Kasumi-1 (cell line): ENCODE measurements around the gene PIK3C2G.
A peak's percentile ranks its signal among the peaks of the same experiment; 100 is the strongest.
"Not testable (repeated sequence)": the region's sequence is repeated elsewhere in the genome, so short reads cannot be mapped to it uniquely, and the experiment has no call there.

Experiments
- DNase-seq, 2 experiments: peaks; one replicate each; lab custom pipeline; 2025; lab: John Stamatoyannopoulos, UW

The PIK3C2G gene

DNA sequence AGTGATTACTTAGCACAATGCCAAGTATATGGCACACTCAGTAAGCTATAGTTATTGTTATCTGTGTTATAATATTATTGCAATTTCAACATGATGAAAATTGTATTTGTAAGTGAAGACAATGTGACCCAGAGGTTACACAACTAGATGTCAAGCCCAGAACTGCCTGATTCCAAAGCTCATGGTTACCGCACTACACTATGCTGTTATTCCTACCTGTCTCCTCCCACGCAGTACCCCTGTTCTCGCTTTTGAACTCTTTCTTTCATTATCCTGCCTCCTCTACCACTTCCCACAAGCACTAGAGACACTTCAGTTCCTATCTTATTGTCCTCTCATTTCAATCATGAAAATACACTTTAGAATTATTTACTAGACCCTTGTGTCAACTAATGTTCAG lies 383.2 kb downstream of the PIK3C2G start:
- no peak for DNase-seq

DNA sequence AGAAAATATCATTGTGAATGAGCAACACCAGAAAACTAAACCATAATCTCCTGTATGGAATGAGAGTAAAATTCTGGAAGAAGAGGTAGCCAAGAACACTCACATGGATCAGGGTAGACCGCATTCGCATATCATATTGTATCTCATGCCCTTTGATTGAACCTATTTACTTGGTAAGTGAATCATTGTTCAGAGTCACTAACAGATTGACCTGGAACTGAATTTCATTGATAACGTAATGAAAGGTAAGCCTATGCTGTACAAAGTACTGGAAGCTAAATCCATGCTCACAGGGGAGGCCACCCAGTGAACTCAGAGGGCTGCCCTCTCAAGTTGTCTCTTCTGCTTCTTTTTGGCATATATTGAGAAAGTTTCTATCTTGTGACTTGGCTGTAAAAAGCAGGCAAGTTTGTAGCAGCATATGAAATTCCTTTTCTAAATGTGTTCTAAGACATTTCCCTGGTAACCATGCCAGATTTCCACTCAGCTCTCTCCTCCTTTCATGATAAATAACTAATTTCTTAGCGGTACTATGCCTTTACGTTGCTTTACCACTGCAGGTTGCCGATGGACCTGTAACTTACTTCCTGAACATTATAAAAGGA lies 385.1 kb downstream of the PIK3C2G start:
- DNase-seq: no peak

DNA sequence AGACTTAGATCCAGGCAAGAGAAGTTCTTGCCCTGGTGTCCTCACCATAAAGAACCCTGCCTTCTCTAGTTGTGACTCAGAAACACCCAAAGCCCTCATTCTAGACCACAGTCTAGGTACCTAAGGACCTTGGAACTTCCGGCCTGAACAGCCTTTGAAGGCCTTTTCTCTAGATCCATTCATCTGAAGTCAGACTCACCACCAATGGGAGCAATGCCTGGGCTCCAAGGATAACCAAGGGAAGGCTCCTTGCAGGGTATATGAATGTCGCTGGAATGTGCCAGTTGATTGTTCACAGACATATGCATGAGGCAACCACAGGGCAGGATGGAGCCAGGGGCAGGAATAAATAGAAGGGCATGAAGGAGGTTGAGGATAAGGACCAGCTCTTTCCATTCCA lies 390.2 kb downstream of the PIK3C2G start:
- no peak for DNase-seq

DNA sequence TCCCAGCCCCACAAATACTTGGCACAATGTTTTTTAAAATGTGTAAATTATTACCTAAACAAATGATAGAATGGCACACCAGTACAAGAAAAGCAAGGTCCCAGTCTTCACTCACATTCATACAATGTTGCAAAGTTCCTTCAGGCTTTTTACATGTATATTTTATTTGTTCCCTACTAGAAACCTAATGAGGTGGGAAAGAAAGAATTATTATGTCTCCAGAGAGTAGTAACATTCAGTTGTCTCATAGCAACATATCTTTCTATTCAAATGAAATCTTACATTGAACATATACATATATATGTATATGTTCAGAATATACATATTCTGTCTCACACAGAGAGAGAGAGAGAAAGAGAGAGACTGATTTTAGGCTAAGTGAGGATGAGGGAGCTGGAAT lies 391.3 kb downstream of the PIK3C2G start:
- DNase-seq: no peak

DNA sequence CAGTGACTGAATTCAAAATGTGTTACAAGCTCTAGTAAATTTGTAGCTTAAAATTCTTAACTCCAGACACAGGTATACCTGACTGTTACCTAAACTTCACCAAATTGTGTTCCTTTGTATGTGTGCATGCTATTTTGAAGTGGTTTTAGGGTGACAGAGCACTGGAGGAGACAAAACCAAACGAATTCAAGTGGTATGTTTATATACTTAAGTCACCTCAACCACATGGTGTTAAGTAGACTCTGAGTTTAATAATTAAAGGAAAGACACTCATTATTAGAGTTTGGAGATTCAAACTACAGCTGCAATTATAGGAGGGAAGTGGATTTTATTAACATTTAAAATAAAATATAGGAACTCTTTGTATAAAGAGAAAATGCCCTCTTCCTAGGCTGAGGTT lies 392.1 kb downstream of the PIK3C2G start:
- DNase-seq: no peak

DNA sequence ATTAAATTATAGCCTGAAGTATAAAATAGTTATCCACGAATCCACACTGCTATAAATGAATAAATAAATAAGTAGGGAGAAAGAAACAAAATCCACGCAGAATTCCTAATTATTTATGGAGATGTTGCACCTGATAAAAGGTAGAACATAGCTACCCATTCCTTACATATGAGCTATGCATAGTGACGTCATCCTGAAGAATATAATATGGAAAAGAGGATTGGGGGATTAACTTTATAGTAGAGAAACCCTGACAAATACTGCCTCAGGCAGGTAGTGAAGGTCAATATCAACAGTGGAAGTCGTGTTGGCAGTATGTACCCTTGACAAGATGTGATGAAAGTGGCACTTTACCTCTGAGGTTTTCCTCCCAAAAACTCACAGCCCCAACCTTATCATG lies 394.0 kb downstream of the PIK3C2G start:
- DNase-seq: no peak

DNA sequence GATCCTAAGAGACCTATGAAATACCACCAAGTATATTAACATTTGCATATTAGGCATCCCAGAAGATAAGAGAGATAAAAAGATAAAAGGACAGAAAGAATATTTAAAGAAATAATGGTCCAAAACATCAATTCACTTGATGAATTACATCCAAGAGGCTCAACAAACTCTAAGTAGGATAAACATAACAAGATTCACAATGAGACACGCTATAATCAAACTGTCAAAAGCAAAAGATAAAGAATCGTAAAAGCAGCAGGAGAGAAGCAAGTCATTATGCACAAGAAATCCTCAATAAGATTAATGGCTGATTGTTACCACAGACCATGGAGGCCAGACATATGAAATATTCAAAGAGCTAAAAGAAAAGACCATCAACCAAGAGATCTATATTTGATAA lies 396.9 kb downstream of the PIK3C2G start:
- DNase-seq: no peak

DNA sequence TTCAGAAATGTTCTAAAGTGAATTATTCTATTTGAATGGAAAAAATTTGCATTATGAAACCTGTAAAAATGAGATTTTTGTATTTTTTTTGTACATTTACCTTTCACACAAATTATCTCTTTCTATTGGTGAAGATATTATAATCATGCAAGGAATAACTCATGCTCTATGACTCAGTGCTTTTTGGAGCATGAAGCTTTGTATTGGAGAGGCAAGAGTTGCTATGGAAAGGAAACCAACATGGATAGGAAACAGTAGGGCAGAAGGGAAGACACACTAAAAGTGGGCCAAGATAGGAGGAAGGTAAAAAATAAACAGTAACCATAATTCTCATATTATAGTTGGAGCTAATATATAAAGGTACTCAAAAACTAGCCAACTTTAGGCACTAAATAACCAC lies 397.5 kb downstream of the PIK3C2G start:
- DNase-seq: no peak

DNA sequence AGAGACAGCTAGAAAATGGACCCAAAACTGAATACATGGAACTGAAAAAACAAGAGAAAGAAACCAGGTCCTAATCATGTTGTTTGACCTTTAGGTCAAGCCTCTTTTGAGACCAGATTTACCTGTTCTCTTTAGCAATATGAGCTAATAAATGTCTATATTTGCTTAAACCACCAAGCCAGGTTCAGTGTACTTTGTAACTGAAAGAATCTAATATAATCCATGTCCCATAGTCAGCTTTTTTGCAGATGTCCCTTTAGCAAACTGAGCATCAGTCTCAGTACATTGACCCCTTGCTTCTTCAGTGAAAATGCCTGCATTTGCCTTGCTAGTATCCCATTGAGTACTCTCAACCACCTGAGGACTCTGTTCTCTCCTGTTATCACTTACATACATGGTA lies 414.8 kb downstream of the PIK3C2G start:
- DNase-seq: no peak

DNA sequence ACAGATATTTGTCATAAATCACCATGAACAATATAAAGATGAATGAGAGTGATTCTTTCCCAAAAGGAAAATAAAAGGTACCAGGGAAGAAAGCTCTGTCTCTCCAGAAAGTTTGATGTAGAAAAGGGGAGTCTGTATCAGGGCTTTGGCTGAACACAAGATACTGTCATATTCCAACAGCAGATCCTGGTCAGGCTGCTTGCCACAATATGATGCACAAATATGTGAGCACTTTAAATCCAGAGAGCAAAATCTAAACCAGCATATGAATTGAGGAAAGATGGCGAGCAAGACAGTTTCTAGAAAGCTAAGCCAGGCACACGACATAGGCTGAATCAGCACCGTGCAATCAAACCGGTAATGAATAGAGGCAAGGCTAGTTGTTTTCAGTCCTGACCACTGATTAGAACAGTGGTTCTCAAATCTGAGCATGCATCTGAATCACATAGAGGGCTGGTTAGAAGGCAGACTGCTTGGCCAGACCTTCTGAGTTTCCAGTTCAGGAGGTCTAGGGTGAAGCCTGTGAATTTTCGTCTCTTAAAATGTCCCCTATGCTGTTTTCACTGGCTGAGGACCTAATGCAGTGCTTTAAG lies 415.8 kb downstream of the PIK3C2G start:
- DNase-seq: no peak

DNA sequence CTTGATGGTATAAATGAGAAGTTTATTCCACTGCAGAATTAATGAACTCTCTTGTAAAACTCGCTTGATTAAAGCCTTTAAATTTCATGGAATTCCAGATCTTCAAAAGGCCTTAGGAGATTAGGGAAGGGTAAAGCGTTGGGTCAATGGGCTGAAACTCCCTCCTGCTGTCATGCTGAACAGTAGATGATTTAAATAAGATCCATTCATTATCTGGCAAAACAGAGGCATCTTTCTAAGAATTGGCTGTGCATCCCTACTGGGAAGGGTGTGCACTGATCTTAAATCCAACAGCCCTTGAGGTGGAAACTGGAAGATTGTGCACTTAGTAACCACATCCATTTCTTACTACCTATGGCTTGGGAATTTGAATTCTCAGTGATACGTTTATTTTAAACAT lies 420.5 kb downstream of the PIK3C2G start:
- DNase-seq: no peak

DNA sequence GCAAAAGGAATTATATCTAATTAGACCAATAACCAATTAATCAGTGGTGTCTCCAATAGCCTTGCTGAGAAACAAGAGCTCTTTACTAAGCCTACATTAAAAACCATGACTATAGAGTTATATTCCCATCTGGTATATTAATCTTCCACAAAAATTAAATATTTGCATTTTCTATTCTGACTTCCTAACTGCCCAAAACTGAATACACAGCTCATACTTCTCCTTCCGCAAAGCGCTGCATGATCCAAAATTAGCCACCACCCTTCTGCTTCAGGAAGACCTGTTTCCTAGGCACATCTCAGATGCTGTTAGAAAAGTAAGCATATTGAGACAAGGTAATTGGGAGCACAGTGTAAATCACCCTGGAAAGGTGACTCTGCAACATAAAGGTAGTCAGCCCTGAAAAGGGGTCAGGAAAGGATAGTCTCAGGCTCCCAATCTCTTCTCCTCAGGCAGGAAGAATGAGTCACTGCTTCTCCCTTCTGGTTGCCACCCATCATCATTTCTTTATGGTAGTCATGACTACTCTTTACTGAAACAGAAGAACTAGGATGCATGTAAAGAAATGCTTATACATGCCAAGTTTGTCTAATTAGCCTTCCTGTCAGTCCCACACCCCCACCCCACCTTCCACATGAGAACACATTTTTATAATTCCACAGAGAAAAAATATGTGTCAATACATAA lies 422.2 kb downstream of the PIK3C2G start:
- peak; percentile 36 to 52 for DNase-seq

DNA sequence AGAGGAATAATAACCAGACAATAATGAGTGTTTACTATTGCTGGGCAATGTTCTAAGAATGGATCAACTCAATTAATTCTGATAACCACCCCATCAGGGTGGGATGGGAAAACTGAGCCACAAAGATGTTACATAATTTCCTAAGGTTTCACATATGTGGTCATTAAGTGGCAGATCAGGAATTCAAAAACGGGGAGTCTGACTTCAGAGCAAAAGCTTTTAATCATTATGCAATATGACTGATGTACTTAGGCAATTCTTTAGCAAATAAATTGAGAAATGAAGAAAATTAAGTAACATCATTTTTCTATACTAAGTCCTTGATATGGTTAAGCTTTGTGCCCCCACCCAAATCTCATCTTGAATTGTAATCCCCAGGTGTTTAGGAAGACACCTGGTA lies 423.1 kb downstream of the PIK3C2G start:
- peak in 1 of 2 experiments; percentile 7 for DNase-seq

DNA sequence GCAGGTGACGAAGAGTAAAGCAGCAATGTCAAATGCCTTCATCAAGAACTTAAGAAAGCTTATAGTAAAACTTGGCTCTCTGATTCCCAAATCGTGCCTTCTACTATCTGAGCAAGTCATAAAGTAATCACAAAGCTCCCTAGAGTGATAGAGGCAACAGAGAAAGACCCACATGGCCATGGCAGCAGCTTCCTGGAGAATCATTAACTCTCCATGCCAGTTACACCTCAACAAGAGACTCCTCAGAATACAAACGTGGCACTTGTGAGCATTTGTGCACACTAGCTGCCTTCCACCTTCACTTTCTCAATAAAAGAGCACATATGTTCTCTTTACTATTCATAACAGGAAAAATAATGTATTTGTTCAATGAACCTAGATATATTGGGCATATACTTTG lies 428.5 kb downstream of the PIK3C2G start:
- DNase-seq: no peak

DNA sequence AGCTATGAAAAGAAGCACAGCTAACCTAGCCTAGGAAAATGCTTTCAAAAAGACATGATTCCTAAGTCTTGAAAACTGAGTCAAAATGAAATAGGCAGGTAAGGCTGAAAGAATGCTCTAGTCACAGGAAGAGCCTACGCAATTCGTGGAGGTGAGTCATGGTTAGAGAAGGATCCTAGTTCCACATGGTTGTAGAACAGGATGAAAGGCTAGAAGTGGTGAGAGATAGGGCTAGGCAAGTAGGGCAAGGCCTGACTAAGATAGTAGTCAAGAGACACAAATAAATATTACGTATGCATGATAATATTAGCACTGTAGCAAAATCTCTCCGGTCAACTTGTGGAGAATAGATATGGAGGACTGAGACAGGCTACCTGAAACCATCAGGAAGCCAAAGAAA lies 429.3 kb downstream of the PIK3C2G start:
- no peak for DNase-seq

DNA sequence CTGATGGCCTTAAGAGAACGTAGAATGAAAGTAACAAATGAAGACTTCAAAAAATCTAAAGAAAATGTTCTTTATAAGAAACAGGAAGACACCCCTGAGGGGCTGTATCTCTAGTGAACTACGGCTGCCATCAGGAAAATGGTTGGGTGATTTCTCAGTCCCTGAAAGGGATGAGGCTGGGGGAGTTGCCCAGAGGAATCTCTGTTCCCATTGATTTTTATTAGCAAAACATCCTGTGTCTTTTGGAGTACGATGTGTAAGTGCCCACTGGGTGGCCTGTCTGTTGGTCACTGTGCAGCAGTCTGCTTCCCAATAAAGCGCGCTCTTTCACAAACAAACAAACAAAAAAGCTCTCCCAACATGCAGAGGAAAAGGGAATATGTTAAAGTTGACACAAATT lies 432.7 kb downstream of the PIK3C2G start:
- DNase-seq: not testable (repeated sequence)

DNA sequence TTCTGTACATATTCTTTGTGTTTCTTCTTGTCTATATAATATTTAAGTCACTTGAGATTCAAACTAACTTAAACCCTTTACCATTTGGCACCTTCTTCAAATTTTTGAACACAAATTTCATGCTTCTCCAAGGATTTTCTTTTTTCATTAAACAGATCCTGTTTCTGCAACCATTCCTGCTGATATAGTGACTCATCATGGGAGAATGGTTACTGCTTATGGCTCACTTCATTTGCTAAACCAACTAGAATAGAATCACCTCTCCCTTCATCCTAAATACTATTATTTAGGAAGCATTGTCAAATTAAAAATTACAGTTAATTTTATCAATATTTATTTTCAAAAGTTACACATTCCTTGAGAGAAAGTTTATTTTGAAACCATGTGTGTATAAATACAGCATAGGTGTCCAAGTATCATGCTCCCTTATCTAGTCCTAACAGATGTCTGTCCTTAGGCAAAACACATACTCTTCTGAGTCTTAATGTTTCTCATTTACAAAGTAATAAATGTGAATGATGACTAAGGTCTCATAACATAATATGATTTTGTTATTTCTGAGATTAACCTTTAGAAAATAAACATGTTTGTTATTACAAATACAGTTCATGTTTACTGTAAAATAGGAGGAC lies 435.8 kb downstream of the PIK3C2G start:
- DNase-seq: no peak
